GM04504 (cell line): ENCODE measurements around the gene SLC39A11.
"Not testable (repeated sequence)": the region's sequence is repeated elsewhere in the genome, so short reads cannot be mapped to it uniquely, and the experiment has no call there.

Experiments
- DNase-seq: peaks from one replicate; pipeline ENCODE4 v3.0.0-alpha.2; 2012; ENCODE audit warnings: low read depth

SLC39A11 gene

GRCh38 chr17:72786209-72786608, 306.3 kb downstream of the SLC39A11 start:
- no peak for DNase-seq

GRCh38 chr17:72782985-72783701, 309.3 kb downstream of the SLC39A11 start:
- no peak for DNase-seq

GRCh38 chr17:72782437-72782836, 310.1 kb downstream of the SLC39A11 start:
- DNase-seq: not testable (repeated sequence)

- no peak for DNase-seq
These were observed 314.0 kb downstream of the SLC39A11 start for GRCh38 chr17:72778169-72779151.

- no peak for DNase-seq
These were observed 316.6 kb downstream of the SLC39A11 start for GRCh38 chr17:72775919-72776318.

GRCh38 chr17:72775237-72775636, 317.3 kb downstream of the SLC39A11 start:
- no peak for DNase-seq

GRCh38 chr17:72774236-72774635, 318.3 kb downstream of the SLC39A11 start:
- no peak for DNase-seq

- not testable (repeated sequence) for DNase-seq
These were observed 319.3 kb downstream of the SLC39A11 start for GRCh38 chr17:72773225-72773624.

GRCh38 chr17:72772331-72772821, 320.1 kb downstream of the SLC39A11 start:
- DNase-seq: no peak

GRCh38 chr17:72771734-72772133, 320.8 kb downstream of the SLC39A11 start:
- no peak for DNase-seq

GRCh38 chr17:72766761-72767356, 325.6 kb downstream of the SLC39A11 start:
- no peak for DNase-seq

- no peak for DNase-seq
These were observed 326.9 kb downstream of the SLC39A11 start for GRCh38 chr17:72765368-72766153.

- peak; percentile 11 for DNase-seq
These were observed 327.9 kb downstream of the SLC39A11 start for GRCh38 chr17:72764632-72765041.

- DNase-seq: no peak
These were observed 328.5 kb downstream of the SLC39A11 start for GRCh38 chr17:72763981-72764380.

GRCh38 chr17:72761893-72762575, 330.5 kb downstream of the SLC39A11 start:
- DNase-seq: not testable (repeated sequence)

- no peak for DNase-seq
These were observed 331.1 kb downstream of the SLC39A11 start for GRCh38 chr17:72761431-72761830.

GRCh38 chr17:72760368-72760767, 332.1 kb downstream of the SLC39A11 start:
- no peak for DNase-seq

- no peak for DNase-seq
These were observed 333.2 kb downstream of the SLC39A11 start for GRCh38 chr17:72759301-72759700.

- no peak for DNase-seq
These were observed 336.2 kb downstream of the SLC39A11 start for GRCh38 chr17:72756256-72756655.

GRCh38 chr17:72754513-72754912, 338.0 kb downstream of the SLC39A11 start:
- DNase-seq: no peak

GRCh38 chr17:72751746-72752145, 340.7 kb downstream of the SLC39A11 start:
- DNase-seq: no peak
